ENCODE measurements around the gene SMARCB1.
A peak's percentile ranks its signal among the peaks of the same experiment; 100 is the strongest.

Gene SMARCB1

GRCh38 chr22:23828800-23829680 is 42.3 kb downstream of the SMARCB1 start:
- TF ChIP-seq, protein P1, sequence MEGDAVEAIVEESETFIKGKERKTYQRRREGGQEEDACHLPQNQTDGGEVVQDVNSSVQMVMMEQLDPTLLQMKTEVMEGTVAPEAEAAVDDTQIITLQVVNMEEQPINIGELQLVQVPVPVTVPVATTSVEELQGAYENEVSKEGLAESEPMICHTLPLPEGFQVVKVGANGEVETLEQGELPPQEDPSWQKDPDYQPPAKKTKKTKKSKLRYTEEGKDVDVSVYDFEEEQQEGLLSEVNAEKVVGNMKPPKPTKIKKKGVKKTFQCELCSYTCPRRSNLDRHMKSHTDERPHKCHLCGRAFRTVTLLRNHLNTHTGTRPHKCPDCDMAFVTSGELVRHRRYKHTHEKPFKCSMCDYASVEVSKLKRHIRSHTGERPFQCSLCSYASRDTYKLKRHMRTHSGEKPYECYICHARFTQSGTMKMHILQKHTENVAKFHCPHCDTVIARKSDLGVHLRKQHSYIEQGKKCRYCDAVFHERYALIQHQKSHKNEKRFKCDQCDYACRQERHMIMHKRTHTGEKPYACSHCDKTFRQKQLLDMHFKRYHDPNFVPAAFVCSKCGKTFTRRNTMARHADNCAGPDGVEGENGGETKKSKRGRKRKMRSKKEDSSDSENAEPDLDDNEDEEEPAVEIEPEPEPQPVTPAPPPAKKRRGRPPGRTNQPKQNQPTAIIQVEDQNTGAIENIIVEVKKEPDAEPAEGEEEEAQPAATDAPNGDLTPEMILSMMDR (IDR thresholded peaks at IDR 0.05; ENCODE audit: low read depth, low read length, missing control alignments), result no peak
- H3K4me3 ChIP-seq (replicated peaks; ENCODE audit: low read depth, low read length), result no peak overlapping the region
- DNase-seq (ENCODE audit: extremely low read depth, low read depth), result no peak

DNA sequence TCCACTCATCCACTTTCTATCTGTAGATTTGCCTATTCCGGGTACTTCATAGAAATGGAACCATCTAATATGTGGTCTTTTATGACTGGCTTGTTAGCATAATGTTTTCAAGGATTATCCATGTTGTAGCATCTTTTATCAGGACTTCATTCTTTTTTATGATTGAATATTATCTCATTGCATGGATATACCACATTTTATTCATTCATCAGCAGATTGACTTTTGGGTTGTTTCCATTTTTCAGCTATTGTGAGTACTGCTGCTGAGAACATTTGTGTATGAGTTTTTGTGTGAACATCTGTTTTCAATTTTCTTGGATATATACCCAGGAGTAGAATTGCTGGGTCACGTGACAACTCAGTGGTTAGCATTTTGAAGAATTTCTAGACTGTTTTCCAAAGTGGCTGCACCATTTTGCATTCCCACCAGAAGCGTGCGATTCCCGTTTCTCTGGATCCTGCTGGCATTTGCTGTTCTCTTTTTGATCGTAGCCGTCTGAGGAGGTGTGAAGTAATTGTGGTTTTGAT is 43.1 kb downstream of the SMARCB1 start:
- no peak overlapping the region for H3K4me3 ChIP-seq (replicated peaks; ENCODE audit: low read depth, low read length)
- peak; percentile 92 for DNase-seq (ENCODE audit: extremely low read depth, low read depth)
- TF ChIP-seq, protein P1 (IDR thresholded peaks at IDR 0.05; ENCODE audit: low read depth, low read length, missing control alignments), result no peak

DNA sequence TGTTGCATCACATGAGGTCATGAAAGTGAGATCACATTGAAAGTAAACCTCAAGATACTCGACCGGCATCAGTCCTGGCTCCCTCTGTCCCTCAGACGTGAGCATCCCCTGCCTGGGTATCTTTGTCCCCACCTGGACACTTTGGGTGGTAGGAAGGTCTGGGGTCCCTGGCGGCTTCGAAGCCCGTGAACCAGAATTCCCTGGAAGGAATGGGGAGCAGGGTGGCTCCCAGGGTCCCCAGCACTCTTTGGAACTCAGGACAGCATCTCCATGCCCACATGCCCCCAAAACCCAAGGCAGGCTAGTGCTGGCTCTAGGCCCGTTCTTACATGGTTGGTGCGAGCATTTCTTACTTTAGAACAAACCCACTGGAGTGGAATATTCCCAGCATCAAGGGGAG is 44.5 kb downstream of the SMARCB1 start:
- no peak overlapping the region for H3K4me3 ChIP-seq (replicated peaks; ENCODE audit: low read depth, low read length)

DNA sequence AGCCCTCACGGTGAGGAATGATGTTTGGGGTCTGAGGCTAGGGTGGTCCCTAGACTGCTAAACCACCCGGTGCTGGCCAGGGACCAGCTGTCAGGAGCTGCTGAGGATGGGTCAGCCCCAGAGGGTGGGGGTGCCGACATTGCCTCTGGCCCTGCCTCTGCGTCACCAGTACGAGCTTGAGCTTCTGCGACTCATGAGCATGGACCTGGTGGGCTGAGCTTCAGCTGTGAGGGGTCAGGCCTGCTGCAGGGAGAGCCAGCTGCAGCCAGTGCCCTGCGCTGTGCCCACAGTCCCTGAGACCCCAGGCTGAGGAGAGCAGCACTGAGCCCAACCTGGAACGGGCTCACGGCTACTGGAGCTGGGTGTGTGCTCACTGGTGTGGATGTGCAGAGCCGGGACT is 45.0 kb downstream of the SMARCB1 start:
- H3K4me3 ChIP-seq (replicated peaks; ENCODE audit: low read depth, low read length), result no peak overlapping the region
- no peak for DNase-seq (ENCODE audit: extremely low read depth, low read depth)
- TF ChIP-seq, protein P1 (IDR thresholded peaks at IDR 0.05; ENCODE audit: low read depth, low read length, missing control alignments), result no peak

More for the DNA sequence above, 44.5 kb downstream of the SMARCB1 start:
- TF ChIP-seq, protein P1 (IDR thresholded peaks at IDR 0.05; ENCODE audit: low read depth, low read length, missing control alignments), result no peak
- no peak for DNase-seq (ENCODE audit: extremely low read depth, low read depth)

- TF ChIP-seq, protein P1 (IDR thresholded peaks at IDR 0.05; ENCODE audit: low read depth, low read length, missing control alignments), result no peak
- no peak overlapping the region for H3K4me3 ChIP-seq (replicated peaks; ENCODE audit: low read depth, low read length)
- no peak for DNase-seq (ENCODE audit: extremely low read depth, low read depth)
Observed at GRCh38 chr22:23832226-23833016, 45.7 kb downstream of the SMARCB1 start.

DNA sequence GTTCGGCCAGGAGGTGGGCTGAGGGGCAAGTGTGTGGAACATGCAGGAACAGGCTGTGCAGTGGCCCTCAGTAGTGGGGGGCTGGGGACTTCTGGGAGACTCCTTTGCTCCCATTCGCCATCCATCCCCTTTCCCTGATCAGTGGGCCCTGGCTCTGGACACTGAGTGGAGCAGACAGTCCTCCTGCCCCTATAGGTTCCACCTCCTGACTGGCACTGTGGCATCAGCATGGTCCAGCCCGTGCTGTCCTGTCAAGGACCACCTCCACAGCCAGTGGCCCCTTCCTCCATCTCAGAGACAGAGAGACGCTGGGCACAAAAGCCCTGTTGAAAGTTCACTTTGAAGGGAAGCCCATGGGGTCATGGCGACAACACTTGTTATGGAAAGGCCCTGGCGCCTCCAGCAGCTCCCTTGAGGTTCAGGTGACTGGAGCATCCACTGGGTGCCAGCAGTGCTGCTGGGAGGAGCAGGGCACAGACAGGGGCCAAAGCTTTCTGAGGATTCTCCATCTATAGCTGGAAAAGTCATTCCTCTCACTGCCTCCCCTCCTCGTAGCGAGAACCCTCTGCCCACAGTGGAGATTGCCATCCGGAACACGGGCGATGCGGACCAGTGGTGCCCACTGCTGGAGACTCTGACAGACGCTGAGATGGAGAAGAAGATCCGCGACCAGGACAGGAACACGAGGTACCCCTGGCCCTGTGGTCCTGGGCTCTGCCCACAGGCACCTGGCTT is 46.4 kb downstream of the SMARCB1 start:
- DNase-seq (ENCODE audit: extremely low read depth, low read depth), result no peak
- TF ChIP-seq, protein P1 (IDR thresholded peaks at IDR 0.05; ENCODE audit: low read depth, low read length, missing control alignments), result no peak
- no peak overlapping the region for H3K4me3 ChIP-seq (replicated peaks; ENCODE audit: low read depth, low read length)

Measured in HFF-Myc (cell line).